ENCODE measurements around the gene JAG2.

The JAG2 gene

GRCh38 chr14:105171004-105171673, 2.6 kb upstream of the JAG2 start (continued):
- TF ChIP-seq PATZ1 (tag by site-specific recombination; IDR thresholded peaks at IDR 0.05) (peak; percentile 66; the same call in 1 of the 2 replicates), ZNF366 (tag by site-specific recombination; conservative IDR thresholded peaks at IDR 0.05) (no peak), ZBTB8A (tag by site-specific recombination; IDR thresholded peaks at IDR 0.05) (peak; percentile 53), ZNF600 (tag by site-specific recombination; IDR thresholded peaks at IDR 0.05) (peak; percentile 34; the same call in 1 of the 2 replicates), ZNF354C (tag by site-specific recombination; IDR thresholded peaks at IDR 0.05; ENCODE audit: borderline replicate concordance, low read depth) (no peak), ZNF19 (tag by site-specific recombination; IDR thresholded peaks at IDR 0.05; ENCODE audit: low read depth) (no peak), SP3 (tag by site-specific recombination; IDR thresholded peaks at IDR 0.05) (no peak), ZNF398 (tag by site-specific recombination; IDR thresholded peaks at IDR 0.05) (peak; percentile 34; the same call in 1 of the 2 replicates), PBX3 (CRISPR knock-in tag; IDR thresholded peaks at IDR 0.05) (no peak), ZNF513 (tag by site-specific recombination; IDR thresholded peaks at IDR 0.05) (no peak), FEZF1 (tag by site-specific recombination; IDR thresholded peaks at IDR 0.05) (no peak), ZNF654 (tag by site-specific recombination; IDR thresholded peaks at IDR 0.05; ENCODE audit: low read depth) (no peak), ZNF830 (tag by site-specific recombination; IDR thresholded peaks at IDR 0.05; ENCODE audit: low read depth) (no peak), ZNF202 (tag by site-specific recombination; IDR thresholded peaks at IDR 0.05; ENCODE audit: borderline replicate concordance) (no peak), GLIS2 (tag by site-specific recombination; IDR thresholded peaks at IDR 0.05) (peak; percentile 45), ZFP69B (tag by site-specific recombination; IDR thresholded peaks at IDR 0.05) (no peak), HOXC10 (CRISPR knock-in tag; IDR thresholded peaks at IDR 0.05) (no peak), ZNF133 (tag by site-specific recombination; IDR thresholded peaks at IDR 0.05) (no peak), ZNF558 (tag by site-specific recombination; IDR thresholded peaks at IDR 0.05) (no peak), ZNF776 (tag by site-specific recombination; IDR thresholded peaks at IDR 0.05; ENCODE audit: borderline replicate concordance) (no peak), GLIS1 (tag by site-specific recombination; IDR thresholded peaks at IDR 0.05) (peak; percentile 16; the same call in 1 of the 2 replicates), ZSCAN4 (tag by site-specific recombination; IDR thresholded peaks at IDR 0.05) (no peak), ZNF645 (tag by site-specific recombination; IDR thresholded peaks at IDR 0.05) (no peak), GLI4 (tag by site-specific recombination; IDR thresholded peaks at IDR 0.05) (no peak), ZNF658 (tag by site-specific recombination; IDR thresholded peaks at IDR 0.05) (no peak), HOXD13 (CRISPR knock-in tag; IDR thresholded peaks at IDR 0.05; ENCODE audit: borderline replicate concordance) (no peak)
